SU-DHL-6 (cell line): ENCODE results near the gene RSPO1.

Experiments used
- EZH2phosphoT487 ChIP-seq: fragments of 200-600 bp; sonication (generic), shearing (Covaris generic); conservative IDR thresholded peaks from 2 replicates; pipeline ENCODE4 v1.6.1; 2018; ENCODE audit warnings: mild to moderate bottlenecking, antibody characterized with exemption, low read length, moderate library complexity, mixed read lengths
- TF ChIP-seq, protein P1 (sequence below): fragments of 200-600 bp; sonication (generic); IDR thresholded peaks from one replicate; pipeline ENCODE4 v1.5.1; 2017; ENCODE audit warnings: antibody characterized with exemption, mild to moderate bottlenecking, low read length, moderate library complexity; ENCODE audit not compliant: insufficient read depth, poor library complexity, severe bottlenecking

DNA sequence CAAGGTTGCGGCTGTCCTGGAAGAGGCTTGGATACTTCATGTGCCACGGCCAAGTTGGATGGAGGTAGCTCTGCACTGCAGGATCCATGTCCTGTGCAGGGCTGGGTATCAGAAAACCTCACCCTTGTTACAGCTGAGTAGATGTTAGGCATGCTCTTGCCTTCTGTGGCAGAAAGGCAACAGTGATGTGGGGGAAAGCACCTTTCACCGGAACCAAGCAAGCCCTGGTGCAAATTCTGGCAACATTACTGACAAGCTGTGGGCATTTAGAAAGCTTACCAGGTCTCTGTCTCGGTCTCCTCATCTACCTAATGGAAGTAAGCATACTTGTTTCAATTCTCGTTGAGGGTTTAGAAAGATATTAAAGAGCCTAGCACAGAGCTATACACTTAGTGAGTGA lies 43.1 kb upstream of the RSPO1 start:
- TF ChIP-seq, protein P1, sequence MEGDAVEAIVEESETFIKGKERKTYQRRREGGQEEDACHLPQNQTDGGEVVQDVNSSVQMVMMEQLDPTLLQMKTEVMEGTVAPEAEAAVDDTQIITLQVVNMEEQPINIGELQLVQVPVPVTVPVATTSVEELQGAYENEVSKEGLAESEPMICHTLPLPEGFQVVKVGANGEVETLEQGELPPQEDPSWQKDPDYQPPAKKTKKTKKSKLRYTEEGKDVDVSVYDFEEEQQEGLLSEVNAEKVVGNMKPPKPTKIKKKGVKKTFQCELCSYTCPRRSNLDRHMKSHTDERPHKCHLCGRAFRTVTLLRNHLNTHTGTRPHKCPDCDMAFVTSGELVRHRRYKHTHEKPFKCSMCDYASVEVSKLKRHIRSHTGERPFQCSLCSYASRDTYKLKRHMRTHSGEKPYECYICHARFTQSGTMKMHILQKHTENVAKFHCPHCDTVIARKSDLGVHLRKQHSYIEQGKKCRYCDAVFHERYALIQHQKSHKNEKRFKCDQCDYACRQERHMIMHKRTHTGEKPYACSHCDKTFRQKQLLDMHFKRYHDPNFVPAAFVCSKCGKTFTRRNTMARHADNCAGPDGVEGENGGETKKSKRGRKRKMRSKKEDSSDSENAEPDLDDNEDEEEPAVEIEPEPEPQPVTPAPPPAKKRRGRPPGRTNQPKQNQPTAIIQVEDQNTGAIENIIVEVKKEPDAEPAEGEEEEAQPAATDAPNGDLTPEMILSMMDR: no peak
- no peak for TF ChIP-seq EZH2phosphoT487
